ENCODE results near the gene CCDC200. TPM values are rescaled to one million over a fixed set of nuclear protein-coding genes. Genes with fewer than 3 reads are reported as not detected.
A peak's percentile ranks its signal among the peaks of the same experiment; 100 is the strongest.

The CCDC200 gene

GRCh38 chr17:43175213-43176118, 53.0 kb downstream of the CCDC200 start:
- Histone ChIP-seq H3K4me2 (ENCODE audit: low read length) (peak overlapping the region; percentile 7), H3K27me3 (ENCODE audit: control insufficient read depth, insufficient read depth, low read length) (no peaks in the 10 kb centered on the region), H3K9ac (ENCODE audit: low read depth, low read length) (no peak overlapping the region), H3K36me3 (ENCODE audit: insufficient read depth, low read length) (peaks cover 44% of the 10 kb centered on the region), H3K4me1 (ENCODE audit: control insufficient read depth, insufficient read depth, low read length) (peaks cover 17% of the 10 kb centered on the region), H3K4me3 (ENCODE audit: low read length) (no peak overlapping the region), H3K9me3 (replicated peaks; ENCODE audit: low read length) (no peaks in the 10 kb centered on the region)

- no peaks in the 10 kb centered on the region for H3K27me3 ChIP-seq (ENCODE audit: control insufficient read depth, insufficient read depth, low read length)
- H3K9ac ChIP-seq (ENCODE audit: low read depth, low read length) = peak overlapping the region; percentile 95
- H3K9me3 ChIP-seq (replicated peaks; ENCODE audit: low read length) = no peaks in the 10 kb centered on the region
- H3K4me3 ChIP-seq (ENCODE audit: low read length) = peak overlapping the region; percentile 86
- H3K4me2 ChIP-seq (ENCODE audit: low read length) = peak overlapping the region; percentile 93
- H3K36me3 ChIP-seq (ENCODE audit: insufficient read depth, low read length) = peaks cover 13% of the 10 kb centered on the region
- H3K4me1 ChIP-seq (ENCODE audit: control insufficient read depth, insufficient read depth, low read length) = peaks cover 23% of the 10 kb centered on the region
These were observed 56.6 kb downstream of the CCDC200 start for GRCh38 chr17:43171586-43172487.

Small RNAs within 50 kb of the gene (small RNA-seq; reads per million reads assigned to genes)
- not detected for gene RF00004
- not detected for gene RNU2-1

All from skeletal muscle satellite cell (primary cell).